HG03469 (cell line): ENCODE data around the gene DNAJC15.
"Not testable (repeated sequence)": the region's sequence is repeated elsewhere in the genome, so short reads cannot be mapped to it uniquely, and the experiment has no call there.

Source experiments
- ATAC-seq: cut with Tn5 transposase; IDR thresholded peaks from one replicate; pipeline ENCODE4 v1.9.1; 2021; ENCODE audit warnings: mild to moderate bottlenecking, moderate library complexity, moderate number of reproducible peaks; ENCODE audit not compliant: unreplicated experiment

Gene DNAJC15

GRCh38 chr13:43023289-43023963, at the start of gene DNAJC15:
TSS of gene DNAJC15 (plus strand) at chr13:43023586. CDS start at chr13:43023627, 41 bp downstream.
- ATAC-seq = peak; percentile 70

GRCh38 chr13:42976066-42976465, 47.3 kb upstream of the DNAJC15 start:
- no peak for ATAC-seq

DNA sequence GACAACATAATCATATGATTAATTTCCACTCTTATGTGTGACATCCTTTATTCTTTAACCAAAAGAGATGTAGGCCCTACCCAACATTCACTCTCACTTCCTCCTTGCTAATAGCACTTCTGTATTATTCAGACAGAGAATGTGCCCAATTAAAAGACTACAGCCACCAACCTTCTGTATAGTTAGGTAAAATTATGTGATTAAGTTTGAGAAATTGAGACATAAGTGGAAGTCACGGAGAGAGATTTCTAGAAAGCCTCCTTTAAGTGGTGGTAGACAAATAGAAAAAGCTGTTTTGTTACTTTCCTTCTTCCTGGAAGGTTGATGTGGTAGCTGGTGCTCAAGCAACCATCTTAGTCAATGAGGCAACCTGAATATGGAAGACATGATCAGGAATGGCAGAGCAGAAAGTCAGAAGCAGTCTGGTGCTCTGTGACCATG, 46.1 kb upstream of the DNAJC15 start:
- ATAC-seq = peak; percentile 83

DNA sequence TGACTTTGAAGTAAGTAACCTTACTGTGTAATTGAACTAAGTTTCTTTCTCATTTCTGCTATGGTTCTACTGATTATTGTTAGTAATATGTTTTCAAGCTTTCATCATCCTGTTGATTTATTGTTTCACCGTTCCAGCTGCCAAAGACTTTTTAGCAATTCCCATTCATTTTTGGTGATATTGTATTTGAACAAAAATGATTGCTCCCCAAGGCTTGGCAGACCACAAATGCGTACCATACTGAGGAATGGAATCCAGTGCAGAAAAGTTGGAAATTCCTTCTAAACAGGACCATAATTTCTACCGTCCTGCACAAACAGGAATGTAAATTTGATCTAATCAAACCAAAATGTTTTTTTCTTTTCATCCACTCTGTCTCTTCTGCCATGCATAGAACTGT, 42.1 kb upstream of the DNAJC15 start:
- ATAC-seq = no peak

DNA sequence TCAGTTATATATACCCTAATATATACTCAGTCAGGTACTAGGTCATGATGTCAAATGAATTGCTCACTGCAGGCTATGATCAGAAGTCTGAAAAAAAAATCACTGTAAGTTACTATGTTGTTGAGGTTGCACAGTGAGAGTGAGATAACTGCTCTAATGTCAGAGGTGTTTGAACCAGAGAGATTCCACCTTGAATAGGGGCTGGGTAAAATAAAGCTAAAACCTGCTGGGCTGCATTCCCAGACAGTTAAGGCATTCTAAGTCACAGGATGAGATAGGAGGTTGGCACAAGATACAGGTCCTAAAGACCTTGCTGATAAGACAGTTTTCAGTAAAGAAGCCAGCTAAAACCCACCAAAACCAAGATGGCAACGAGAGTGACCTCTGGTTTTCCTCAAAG, 41.5 kb upstream of the DNAJC15 start:
- no peak for ATAC-seq

DNA sequence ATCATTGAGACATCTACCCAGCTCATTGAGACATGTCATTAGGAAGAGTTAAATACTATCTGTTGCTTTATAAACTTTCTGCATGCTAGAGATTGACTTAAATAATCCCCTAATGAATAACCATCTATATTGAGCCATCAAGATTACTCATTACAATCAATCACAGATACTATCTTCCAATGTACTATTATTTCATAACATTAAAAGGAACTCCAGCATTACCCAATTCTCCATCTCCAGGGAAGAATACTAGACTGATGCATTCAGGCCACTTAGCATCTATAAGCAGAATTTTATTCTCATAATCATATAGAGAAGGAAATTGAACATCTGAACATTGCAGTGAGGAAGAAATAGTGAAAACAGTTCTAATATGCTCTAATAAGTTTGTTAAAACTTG, 39.4 kb upstream of the DNAJC15 start:
- no peak for ATAC-seq

GRCh38 chr13:42984691-42985090, 38.7 kb upstream of the DNAJC15 start:
- ATAC-seq = no peak

DNA sequence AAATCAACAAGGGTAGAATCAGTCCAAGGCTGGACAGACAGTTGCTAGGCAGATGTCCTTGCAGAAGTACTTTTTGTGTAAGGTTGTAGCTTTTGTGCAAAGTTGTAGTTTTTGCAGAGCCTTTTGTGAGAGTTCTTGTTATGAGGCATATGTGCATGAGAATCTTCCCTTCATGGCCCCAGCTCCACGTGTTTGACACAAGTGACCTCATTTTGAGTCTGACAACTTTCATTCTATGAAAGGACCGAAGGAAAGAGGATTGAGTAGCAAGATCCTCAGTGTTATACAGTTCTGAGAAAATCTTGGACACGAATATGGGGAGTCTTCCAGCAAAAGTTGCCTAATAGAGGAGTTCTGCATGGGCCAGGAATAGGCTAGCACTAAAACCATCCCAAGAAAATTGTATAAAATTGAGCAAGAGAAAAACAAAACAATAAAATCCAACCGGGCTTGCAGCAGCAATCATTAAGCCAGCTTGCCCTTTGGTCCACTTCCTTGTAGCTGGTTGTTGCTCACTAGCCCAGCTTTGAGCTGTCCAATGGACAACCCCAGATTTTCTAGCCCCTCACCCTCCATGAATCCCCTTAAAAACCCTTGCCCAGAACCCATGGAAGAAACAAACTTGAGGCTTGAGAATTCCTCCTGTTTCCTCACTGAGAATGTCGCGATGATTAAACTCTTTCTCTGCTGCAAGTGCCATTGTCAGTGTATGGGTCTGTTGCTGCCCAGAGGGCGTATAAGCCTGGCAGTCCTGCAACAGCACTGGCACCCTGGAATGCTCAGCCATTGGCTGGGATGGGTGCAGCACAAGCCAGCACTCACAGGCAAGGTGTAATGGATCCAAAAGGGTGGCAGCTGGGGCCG, 37.8 kb upstream of the DNAJC15 start:
- ATAC-seq = no peak

DNA sequence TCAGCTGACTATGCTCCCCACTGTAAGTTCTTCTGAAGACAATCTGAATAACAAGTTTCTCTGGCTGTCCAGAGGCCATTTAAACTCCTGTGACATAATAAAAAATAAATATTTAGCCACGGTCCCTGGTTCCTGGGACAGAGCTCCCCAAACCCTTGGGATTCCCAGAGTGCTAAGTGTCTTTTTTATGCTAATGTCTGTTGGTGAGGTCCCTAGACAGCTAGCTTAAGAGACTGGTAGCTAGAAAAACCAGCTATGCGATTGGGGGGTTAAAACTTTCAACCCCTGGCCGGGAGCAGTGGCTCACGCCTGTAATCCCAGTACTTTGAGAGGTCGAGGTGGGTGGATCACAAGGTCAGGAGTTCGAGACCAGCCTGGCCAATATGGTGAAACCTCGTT, 37.2 kb upstream of the DNAJC15 start:
- no peak for ATAC-seq

GRCh38 chr13:42990291-42991232, 32.8 kb upstream of the DNAJC15 start:
- no peak for ATAC-seq

DNA sequence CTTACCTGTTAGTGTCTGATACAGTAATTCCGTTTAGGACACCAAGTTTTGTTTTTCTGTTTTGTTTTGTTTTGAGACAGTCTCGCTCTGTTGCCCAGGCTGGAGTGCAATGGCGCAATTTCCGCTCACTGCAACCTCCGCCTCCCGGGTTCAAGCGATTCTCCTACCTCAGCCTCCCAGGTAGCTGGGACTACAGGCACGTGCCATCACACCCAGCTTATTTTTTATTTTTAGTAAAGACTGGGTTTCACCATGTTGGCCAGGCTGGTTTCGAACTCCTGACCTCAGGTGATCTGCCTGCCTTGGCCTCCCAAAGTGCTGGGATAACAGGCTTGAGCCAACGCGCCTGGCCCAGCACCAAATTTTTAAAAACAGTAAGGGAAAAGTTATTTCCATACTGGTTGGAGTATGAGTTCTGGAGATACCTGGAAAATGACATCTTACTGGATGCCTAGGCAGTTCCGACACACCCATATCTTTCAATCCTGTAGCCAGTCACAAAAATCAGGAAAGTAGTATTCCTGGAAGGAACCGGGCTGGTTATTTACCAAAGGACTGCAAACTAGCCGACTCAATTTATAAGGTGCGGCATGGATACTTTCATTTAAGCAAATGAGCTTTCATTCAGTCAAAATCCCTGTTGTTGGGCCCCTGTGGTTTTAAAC, 32.0 kb upstream of the DNAJC15 start:
- not testable (repeated sequence) for ATAC-seq

DNA sequence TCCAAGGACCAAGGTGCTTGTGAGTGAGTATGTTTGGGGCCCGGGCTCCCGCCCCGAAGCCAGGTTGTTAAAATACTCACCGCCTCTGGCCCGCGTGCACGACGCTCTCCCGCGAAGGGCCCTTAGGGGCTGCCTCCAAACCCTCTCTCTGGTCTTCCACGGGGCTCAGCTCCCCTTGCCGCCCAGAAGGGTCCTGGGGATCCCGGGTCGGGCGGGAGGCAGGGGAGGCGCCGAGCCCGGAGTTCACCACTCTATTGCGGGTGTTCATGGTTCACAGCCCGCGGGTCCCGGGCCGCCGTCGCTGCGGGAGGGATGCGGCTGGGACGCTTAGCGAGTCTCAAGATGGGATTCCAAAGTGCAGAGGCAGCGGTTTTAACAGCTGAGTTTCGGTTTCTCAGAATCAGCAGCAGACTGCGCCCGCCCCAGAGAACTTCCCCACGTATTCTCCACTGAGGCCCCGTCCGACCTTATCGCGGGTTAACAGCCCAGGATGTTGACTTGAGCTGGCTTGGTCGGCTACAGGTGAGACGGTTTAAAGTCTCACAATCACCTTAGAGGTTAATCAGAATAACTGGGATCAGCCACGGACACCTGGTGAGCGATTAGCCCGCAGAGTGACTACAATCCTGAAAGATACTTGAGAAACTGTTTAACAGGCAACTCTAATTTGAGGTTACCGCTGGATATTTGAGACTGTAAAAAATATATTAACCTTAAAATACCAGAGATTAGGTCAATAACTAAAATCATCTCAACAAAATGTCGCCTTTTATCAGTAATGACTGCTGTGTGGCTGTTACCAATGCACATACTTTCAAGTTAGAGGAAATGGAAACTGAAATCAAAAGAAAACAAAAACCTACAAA, 31.3 kb upstream of the DNAJC15 start, which contains the start of gene EPSTI1:
TSS of gene EPSTI1 (minus strand) at position 344 of the 866 bp plus-strand sequence. CDS start at position 268, 76 bp downstream.
- peak; percentile 46 for ATAC-seq

DNA sequence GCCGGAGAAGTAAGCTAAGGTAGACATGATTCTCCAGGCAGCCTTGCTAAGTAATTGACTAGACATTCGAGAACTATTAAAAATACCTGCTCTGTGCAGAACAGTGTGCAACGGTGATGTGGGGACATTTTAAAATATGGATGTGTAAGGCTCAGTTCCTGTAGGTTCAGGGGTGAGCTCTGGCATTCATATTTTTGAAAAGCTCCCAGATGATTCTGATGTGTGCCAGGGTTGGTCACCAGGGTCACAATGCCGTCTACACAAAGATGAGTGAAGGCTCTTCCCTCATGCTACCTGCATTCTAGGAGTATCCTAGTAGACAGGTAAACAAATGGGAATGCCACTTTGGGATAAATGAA, 30.6 kb upstream of the DNAJC15 start:
- ATAC-seq = no peak

- no peak for ATAC-seq
These were observed 28.5 kb upstream of the DNAJC15 start for GRCh38 chr13:42994878-42995277.

DNA sequence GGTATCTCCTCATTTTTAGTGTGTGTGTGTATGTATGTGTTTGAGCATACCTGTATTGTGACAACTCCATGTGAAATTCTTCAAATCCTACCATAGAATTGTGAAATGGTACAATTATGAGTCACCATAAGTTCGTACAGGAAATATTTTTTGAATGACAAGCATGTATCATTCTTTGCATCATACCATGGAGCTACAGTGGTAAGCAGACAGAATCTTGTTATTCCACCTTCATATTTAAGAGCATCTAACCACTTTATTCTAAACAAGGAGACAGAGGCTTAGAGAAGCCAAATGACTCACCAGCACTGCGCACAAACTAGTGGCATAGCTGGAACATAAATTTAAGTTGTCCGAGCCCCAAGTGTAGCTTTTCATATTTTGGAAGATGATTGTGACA, 26.8 kb upstream of the DNAJC15 start:
- no peak for ATAC-seq

- ATAC-seq = no peak
These were observed 26.0 kb upstream of the DNAJC15 start for GRCh38 chr13:42997381-42997780.

DNA sequence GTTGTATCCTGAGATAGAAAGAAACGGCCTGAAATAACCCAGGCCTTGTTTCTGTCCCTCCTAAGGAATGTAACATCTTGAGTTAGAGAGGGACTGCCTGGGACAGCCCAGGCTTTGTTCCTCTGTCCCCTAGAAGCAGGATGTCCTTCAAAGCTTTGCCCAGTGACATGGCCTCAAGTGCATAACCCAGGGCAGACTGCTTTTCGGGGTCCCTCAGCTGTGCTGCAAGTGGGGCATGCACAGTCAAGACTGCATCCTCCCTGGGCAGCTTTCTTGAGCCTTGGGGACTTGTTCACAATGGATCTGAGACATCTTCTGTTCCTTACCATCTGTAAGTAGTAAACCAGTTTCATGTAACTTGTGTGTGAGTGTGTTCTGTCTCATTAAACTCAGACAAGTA, 23.9 kb upstream of the DNAJC15 start:
- no peak for ATAC-seq

DNA sequence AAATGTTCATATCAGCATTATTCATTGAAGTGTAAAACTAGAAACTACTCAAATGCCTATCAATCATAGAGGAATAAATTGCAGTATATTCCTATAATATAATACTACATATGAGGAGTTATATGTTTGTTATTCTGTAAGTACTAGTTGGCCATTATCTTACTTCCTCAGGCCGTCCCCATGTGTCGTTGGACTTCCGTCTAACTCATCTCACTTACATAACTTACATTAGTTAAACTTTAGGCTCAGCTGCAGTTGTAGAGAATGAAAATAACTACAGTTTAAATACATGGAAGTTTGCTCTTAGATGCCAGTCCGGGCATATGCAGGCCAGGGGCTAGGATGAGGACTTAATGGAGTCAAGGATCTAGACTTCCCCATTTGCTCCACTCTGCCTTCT, 22.7 kb upstream of the DNAJC15 start:
- ATAC-seq = no peak

- no peak for ATAC-seq
These were observed 21.4 kb upstream of the DNAJC15 start for GRCh38 chr13:43002021-43002420.

DNA sequence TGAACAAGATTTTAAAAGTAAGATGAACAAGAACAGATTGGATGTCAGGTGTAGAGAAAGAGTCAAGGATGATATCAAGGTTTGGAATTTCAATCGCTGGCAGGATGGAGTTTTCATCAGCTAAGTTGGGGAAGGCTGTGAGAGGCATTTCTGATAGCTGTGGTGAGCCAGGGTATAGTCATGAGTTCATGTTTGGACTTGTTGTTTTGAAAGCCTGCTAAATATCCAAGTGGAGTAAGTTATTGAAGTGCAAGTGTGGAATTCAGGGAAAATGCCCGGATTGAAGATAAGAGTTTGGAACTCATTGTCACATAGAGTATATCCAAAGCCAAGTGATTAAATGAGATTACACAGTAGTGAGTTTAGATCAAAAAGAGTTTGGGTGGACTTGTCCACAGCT, 20.4 kb upstream of the DNAJC15 start:
- ATAC-seq = no peak
